Measurements from ENCODE around the gene MAU2. TPM values are rescaled to one million over a fixed set of nuclear protein-coding genes. Genes with fewer than 3 reads are reported as not detected.

Gene MAU2
- total and polyA plus RNA-seq, 2 of the 13 experiments (the other 11 are each of a cell fraction or from before 2014, with no cell fraction given) = 16.8 to 33.8 TPM

DNA sequence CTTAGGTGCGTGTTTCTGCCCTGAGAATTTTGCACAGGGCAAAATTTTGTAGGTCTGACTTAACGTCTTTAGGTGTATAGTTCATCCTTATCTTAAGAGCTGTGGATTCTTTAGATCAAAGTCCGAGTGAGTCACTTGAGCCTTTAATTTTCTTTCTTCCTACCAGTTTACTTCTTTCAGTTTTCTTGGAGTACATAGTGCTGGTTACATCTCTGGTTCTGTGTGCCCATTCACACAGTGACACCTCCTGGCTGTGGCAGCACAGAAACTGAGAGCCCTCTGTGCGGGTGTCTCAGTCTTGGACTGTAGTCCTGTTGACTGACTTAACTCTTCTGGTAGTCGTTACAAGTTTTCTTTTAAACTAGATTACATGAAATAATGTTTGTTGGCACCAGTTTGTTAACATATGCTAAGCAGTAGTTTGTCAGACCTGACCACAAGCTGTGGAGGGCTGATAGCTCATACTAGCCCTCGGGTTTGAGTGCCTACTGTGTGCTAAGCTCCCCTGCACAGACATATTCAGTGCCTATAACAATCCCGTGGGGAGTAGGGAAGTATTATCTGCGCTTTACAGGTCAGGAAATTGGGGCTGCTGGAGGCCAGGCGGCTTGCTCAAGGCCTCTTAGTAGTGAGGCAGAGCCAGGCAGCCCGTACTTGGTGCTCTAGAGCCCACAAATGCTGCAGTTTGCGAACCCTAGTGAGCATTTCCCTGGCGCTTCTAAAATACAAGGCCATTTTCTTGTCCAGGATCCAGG lies 86.4 kb downstream of the MAU2 start:
- intact Hi-C loops (cut with micrococcal nuclease; ENCODE audit: unreplicated experiment) (loop anchor here (1.0 to 5.0 kb wide), 2 partner anchors 41 to 80 kb away; no protein-coding TSS in a partner anchor), in situ Hi-C loops (cut with HindIII; ENCODE audit: extremely low pct_ligation_motif_present, low pct_unique_long_range_greater_than_20kb) (loop anchor here (5.0 kb wide), 1 partner anchor 35 kb away; no protein-coding TSS in a partner anchor)
- Histone ChIP-seq H3K9ac (ENCODE audit: insufficient read depth, low read depth, low read length) (peak overlapping the region; percentile 61), H3K27ac (ENCODE audit: extremely low read length, insufficient read depth, low read length) (peak overlapping the region; percentile 50), H3K9me3 (ENCODE audit: low read length) (no peaks in the 10 kb centered on the region), H2AFZ (ENCODE audit: low read length) (no peak overlapping the region), H3K27me3 (ENCODE audit: control insufficient read depth in 1 of 2, insufficient read depth in 2 of 2, low read length in 2 of 2) (no peaks in the 10 kb centered on the region; a peak in 1 of 5 replicates), H4K20me1 (ENCODE audit: insufficient read depth, low read length) (peaks cover 46% of the 10 kb centered on the region), H3K4me3 (replicated peaks in 1 of 3; ENCODE audit: insufficient read depth in 1 of 3, low read depth in 2 of 3, low read length in 3 of 3) (peak overlapping the region; percentile 72 to 94 (median 76)), H3K79me2 (ENCODE audit: insufficient read depth, low read length) (peaks cover 61% of the 10 kb centered on the region), H3K4me1 (ENCODE audit: insufficient read depth, low read length) (peaks cover 72% of the 10 kb centered on the region), H3K4me2 (ENCODE audit: low read depth, low read length) (peak overlapping the region; percentile 99), H3K36me3 (replicated peaks in 1 of 2; ENCODE audit: control insufficient read depth in 1 of 2, insufficient read depth in 2 of 2, low read length in 2 of 2) (0 out of 5 replicates have a peak, but pooled peaks cover 1 to 3% of the 10 kb centered on the region in 2 experiments)
- FAIRE-seq = peak; percentile 68
- WGBS (ENCODE audit: low lambda C conversion rate) = 54% methylated on average over 12 of the region's 12 CpGs
- CTCF ChIA-PET (ENCODE audit: low intra/inter-chr PET ratio, low total read pairs) = interaction anchor here (3.3 kb wide), 1 partner anchor 40 kb away, joined by 12 read pairs; no protein-coding TSS in a partner anchor
- peak; percentile 74 for ATAC-seq
- TSS peak; percentile 48 for BruUV-seq (replicated peaks)
- POLR2A ChIA-PET = interaction anchor here (1.4 to 2.5 kb wide), 2 partner anchors 22 to 109 kb away, joined by 3 to 24 read pairs; partner anchors contain the start of genes NDUFA13 and TSSK6
- peak; percentile 42 for DNase-seq (ENCODE audit: low spot score)
- TF ChIP-seq LCORL (IDR thresholded peaks at IDR 0.05) (no peak), LCORL (CRISPR knock-in tag; IDR thresholded peaks at IDR 0.05) (0 out of 2 replicates have a peak, but pooled peaks have one; percentile 12), SIN3B (IDR thresholded peaks at IDR 0.05; ENCODE audit: low read length) (0 out of 2 replicates have a peak, but pooled peaks have one; percentile 23), MAZ (IDR thresholded peaks at IDR 0.05; ENCODE audit: borderline replicate concordance, low read depth, low read length) (no peak), MAZ (CRISPR knock-in tag; IDR thresholded peaks at IDR 0.05; ENCODE audit: low read depth) (peak; percentile 27; the same call in 1 of the 2 replicates), TARDBP (CRISPR knock-in tag; IDR thresholded peaks at IDR 0.05) (peak; percentile 48; the same call in 1 of the 2 replicates), ZEB1 (IDR thresholded peaks at IDR 0.05; ENCODE audit: insufficient replicate concordance, low read depth) (no peak), SP4 (CRISPR knock-in tag; IDR thresholded peaks at IDR 0.05) (no peak), KDM2A (CRISPR knock-in tag; IDR thresholded peaks at IDR 0.05; ENCODE audit: borderline replicate concordance, low read depth) (no peak), SMC3 (IDR thresholded peaks at IDR 0.05; ENCODE audit: low read length) (peak; percentile 35; the same call in 1 of the 2 replicates), ZFP62 (CRISPR knock-in tag; IDR thresholded peaks at IDR 0.05) (no peak), SAP130 (CRISPR knock-in tag; IDR thresholded peaks at IDR 0.05; ENCODE audit: low read depth) (peak; percentile 40; the same call in 1 of the 2 replicates), ZKSCAN1 (IDR thresholded peaks at IDR 0.05; ENCODE audit: low read length) (peak; percentile 82), ZMYM3 (CRISPR knock-in tag; IDR thresholded peaks at IDR 0.05) (no peak), ZNF383 (CRISPR knock-in tag; IDR thresholded peaks at IDR 0.05; ENCODE audit: borderline replicate concordance) (no peak), AHR (CRISPR knock-in tag; IDR thresholded peaks at IDR 0.05) (no peak), SMYD3 (CRISPR knock-in tag; IDR thresholded peaks at IDR 0.05) (peak; percentile 67; the same call in 1 of the 2 replicates), ARID2 (CRISPR knock-in tag; IDR thresholded peaks at IDR 0.05; ENCODE audit: borderline replicate concordance) (0 out of 2 replicates have a peak, but pooled peaks have one; percentile 28), ZNF652 (CRISPR knock-in tag; IDR thresholded peaks at IDR 0.05; ENCODE audit: borderline replicate concordance, low read depth) (0 out of 2 replicates have a peak, but pooled peaks have one; percentile 39), POLR2G (IDR thresholded peaks at IDR 0.05; ENCODE audit: low read depth, low read length) (no peak)
- TF ChIP-seq, protein P1, sequence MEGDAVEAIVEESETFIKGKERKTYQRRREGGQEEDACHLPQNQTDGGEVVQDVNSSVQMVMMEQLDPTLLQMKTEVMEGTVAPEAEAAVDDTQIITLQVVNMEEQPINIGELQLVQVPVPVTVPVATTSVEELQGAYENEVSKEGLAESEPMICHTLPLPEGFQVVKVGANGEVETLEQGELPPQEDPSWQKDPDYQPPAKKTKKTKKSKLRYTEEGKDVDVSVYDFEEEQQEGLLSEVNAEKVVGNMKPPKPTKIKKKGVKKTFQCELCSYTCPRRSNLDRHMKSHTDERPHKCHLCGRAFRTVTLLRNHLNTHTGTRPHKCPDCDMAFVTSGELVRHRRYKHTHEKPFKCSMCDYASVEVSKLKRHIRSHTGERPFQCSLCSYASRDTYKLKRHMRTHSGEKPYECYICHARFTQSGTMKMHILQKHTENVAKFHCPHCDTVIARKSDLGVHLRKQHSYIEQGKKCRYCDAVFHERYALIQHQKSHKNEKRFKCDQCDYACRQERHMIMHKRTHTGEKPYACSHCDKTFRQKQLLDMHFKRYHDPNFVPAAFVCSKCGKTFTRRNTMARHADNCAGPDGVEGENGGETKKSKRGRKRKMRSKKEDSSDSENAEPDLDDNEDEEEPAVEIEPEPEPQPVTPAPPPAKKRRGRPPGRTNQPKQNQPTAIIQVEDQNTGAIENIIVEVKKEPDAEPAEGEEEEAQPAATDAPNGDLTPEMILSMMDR (CRISPR knock-in tag; IDR thresholded peaks at IDR 0.05) = peak; percentile 70
- TF ChIP-seq, protein P2, sequence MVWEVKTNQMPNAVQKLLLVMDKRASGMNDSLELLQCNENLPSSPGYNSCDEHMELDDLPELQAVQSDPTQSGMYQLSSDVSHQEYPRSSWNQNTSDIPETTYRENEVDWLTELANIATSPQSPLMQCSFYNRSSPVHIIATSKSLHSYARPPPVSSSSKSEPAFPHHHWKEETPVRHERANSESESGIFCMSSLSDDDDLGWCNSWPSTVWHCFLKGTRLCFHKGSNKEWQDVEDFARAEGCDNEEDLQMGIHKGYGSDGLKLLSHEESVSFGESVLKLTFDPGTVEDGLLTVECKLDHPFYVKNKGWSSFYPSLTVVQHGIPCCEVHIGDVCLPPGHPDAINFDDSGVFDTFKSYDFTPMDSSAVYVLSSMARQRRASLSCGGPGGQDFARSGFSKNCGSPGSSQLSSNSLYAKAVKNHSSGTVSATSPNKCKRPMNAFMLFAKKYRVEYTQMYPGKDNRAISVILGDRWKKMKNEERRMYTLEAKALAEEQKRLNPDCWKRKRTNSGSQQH (CRISPR knock-in tag; IDR thresholded peaks at IDR 0.05; ENCODE audit: low read depth) = no peak

Data from HepG2 (cell line).